ENCODE measurements around the gene GALNT17. TPM values are rescaled to one million over a fixed set of nuclear protein-coding genes. Genes with fewer than 3 reads are reported as not detected.
"Not testable (repeated sequence)": the region's sequence is repeated elsewhere in the genome, so short reads cannot be mapped to it uniquely, and the experiment has no call there.

GALNT17 gene
- total RNA-seq, 1 donor from 2014 or later, result 20.2 TPM

GRCh38 chr7:71733107-71733870, 601.3 kb downstream of the GALNT17 start:
- peak overlapping the region; percentile 35 for H3K27ac Mint-ChIP-seq
- H3K9me3 Mint-ChIP-seq, result peaks cover 4% of the 10 kb centered on the region
- peaks cover 3% of the 10 kb centered on the region for H3K27me3 Mint-ChIP-seq
- H3K4me1 Mint-ChIP-seq (ENCODE audit: unreplicated experiment), result peaks cover 6% of the 10 kb centered on the region
- H3K36me3 Mint-ChIP-seq, result no peaks in the 10 kb centered on the region
- H3K4me3 Mint-ChIP-seq, result peak overlapping the region; percentile 66
- TF ChIP-seq CTCF (conservative IDR thresholded peaks at IDR 0.05), result peak; percentile 99
- peak; percentile 91 for DNase-seq (ENCODE audit: extremely low spot score, unreplicated experiment)

GRCh38 chr7:71735961-71736556, 604.1 kb downstream of the GALNT17 start:
- H3K27me3 Mint-ChIP-seq, result peaks cover 3% of the 10 kb centered on the region

GRCh38 chr7:71737931-71738540, 606.1 kb downstream of the GALNT17 start:
- not testable (repeated sequence) for H3K36me3 Mint-ChIP-seq; H3K27me3 Mint-ChIP-seq; H3K9me3 Mint-ChIP-seq; H3K27ac Mint-ChIP-seq; DNase-seq (ENCODE audit: extremely low spot score, unreplicated experiment); H3K4me3 Mint-ChIP-seq
- H3K4me1 Mint-ChIP-seq (ENCODE audit: unreplicated experiment), result peaks cover 10% of the 10 kb centered on the region

More at GRCh38 chr7:71735961-71736556, 604.1 kb downstream of the GALNT17 start:
- H3K4me3 Mint-ChIP-seq, result no peak overlapping the region
- TF ChIP-seq CTCF (conservative IDR thresholded peaks at IDR 0.05), result peak; percentile 94
- no peaks in the 10 kb centered on the region for H3K36me3 Mint-ChIP-seq
- peaks cover 10% of the 10 kb centered on the region for H3K4me1 Mint-ChIP-seq (ENCODE audit: unreplicated experiment)
- no peak overlapping the region for H3K27ac Mint-ChIP-seq
- DNase-seq (ENCODE audit: extremely low spot score, unreplicated experiment), result peak; percentile 77
- no peaks in the 10 kb centered on the region for H3K9me3 Mint-ChIP-seq

GRCh38 chr7:71739520-71740173, 607.7 kb downstream of the GALNT17 start:
- Mint-ChIP-seq H3K36me3 (no peaks in the 10 kb centered on the region), H3K9me3 (peaks cover 5% of the 10 kb centered on the region), H3K4me1 (ENCODE audit: unreplicated experiment) (peaks cover 10% of the 10 kb centered on the region), H3K27me3 (no peaks in the 10 kb centered on the region), H3K4me3 (no peak overlapping the region), H3K27ac (no peak overlapping the region)
- TF ChIP-seq CTCF (conservative IDR thresholded peaks at IDR 0.05), result no peak
- no peak for DNase-seq (ENCODE audit: extremely low spot score, unreplicated experiment)

- TF ChIP-seq CTCF (conservative IDR thresholded peaks at IDR 0.05), result no peak
These were observed 608.2 kb downstream of the GALNT17 start for GRCh38 chr7:71740174-71740560.

More at GRCh38 chr7:71740174-71740560, 608.2 kb downstream of the GALNT17 start:
- Mint-ChIP-seq H3K4me1 (ENCODE audit: unreplicated experiment) (peaks cover 10% of the 10 kb centered on the region), H3K36me3 (no peaks in the 10 kb centered on the region), H3K4me3 (no peak overlapping the region), H3K9me3 (peaks cover 5% of the 10 kb centered on the region), H3K27ac (no peak overlapping the region), H3K27me3 (no peaks in the 10 kb centered on the region)
- no peak for DNase-seq (ENCODE audit: extremely low spot score, unreplicated experiment)
